22Rv1 (cell line): Measurements from ENCODE around the gene FAM193B.

Experiments
- H3K27ac ChIP-seq: fragments of 450-650 bp; 2 replicates; pipeline ENCODE4 v1.5.1; 2017
- CTCF ChIP-seq: fragments of 450-650 bp; IDR thresholded peaks from 2 replicates; pipeline ENCODE4 v1.5.1; 2017; ENCODE audit warnings: mild to moderate bottlenecking
- ZFX ChIP-seq: fragments of 450-650 bp; IDR thresholded peaks from 2 replicates; pipeline ENCODE4 v1.6.1; 2017; ENCODE audit warnings: antibody characterized with exemption, borderline replicate concordance

FAM193B gene

DNA sequence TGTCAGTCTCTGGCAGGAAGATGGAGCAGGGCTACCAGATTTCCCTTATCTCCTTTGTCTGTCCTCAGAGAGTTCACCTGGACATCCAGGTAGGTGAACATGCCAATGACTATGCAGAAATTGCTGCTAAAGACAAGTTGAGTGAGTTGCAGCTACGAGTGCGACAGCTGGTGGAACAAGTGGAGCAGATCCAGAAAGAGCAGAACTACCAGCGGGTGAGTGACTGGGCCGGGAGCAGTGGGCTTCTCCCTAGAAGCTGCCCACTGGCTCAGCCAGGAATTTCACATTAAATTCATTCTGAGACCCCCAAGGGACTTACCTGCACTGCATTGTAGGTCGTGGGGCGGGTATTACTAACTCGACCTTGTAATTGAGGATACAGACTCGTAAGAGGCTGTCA, 39.7 kb upstream of the FAM193B start:
- H3K27ac ChIP-seq, result no peak overlapping the region

DNA sequence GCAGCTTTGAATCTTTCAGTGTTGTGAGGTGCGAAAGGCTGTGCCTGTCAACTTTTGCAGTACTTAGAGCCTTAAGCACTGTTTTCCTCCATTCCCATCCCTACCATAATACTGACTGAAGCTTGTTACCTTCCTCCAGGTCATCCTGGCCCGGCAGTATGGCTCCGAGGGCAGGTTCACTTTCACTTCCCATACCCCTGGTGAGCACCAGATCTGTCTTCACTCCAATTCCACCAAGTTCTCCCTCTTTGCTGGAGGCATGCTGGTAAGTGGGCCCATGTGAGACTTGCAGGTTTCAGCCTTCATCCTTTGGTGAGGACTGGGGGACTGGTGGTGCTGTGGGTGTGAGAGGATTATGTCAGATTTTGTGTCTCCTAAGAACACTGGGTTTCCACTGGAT, 39.1 kb upstream of the FAM193B start:
- TF ChIP-seq ZFX (no peak), CTCF (no peak)
- no peak overlapping the region for H3K27ac ChIP-seq

More for the DNA sequence above, 39.7 kb upstream of the FAM193B start:
- no peak for TF ChIP-seq CTCF
- no peak for TF ChIP-seq ZFX

DNA sequence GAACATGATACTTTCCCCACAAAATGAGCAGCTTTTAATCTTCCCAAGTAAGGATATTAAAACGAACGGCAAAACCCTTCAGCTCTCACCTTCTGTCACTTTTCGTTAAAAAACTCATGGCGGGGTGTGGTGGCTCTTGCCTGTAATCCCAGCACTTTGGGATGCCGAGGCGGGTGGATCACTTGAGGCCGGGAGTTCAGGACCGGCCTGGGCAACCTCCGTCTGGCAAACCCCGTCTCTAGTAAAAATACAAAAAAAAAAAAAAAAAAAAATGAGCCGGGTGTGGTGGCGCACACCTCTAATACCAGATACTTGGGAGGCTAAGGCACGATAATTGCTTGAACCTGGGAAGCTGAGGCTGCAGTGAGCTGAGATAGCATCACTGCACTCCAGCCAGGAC, 38.5 kb upstream of the FAM193B start:
- H3K27ac ChIP-seq, result peak overlapping the region; percentile 64; the same call in 1 of the 2 replicates
- no peak for TF ChIP-seq CTCF
- no peak for TF ChIP-seq ZFX

- H3K27ac ChIP-seq, result peak within 1 kb of the TSS; percentile 64
- TF ChIP-seq CTCF (no peak), ZFX (no peak)
Observed at GRCh38 chr5:177592010-177592834, 37.9 kb upstream of the FAM193B start, which contains the start of gene TMED9. TMED9 (plus strand) TSS chr5:177592203; CDS start chr5:177592215, 12 bp downstream.

DNA sequence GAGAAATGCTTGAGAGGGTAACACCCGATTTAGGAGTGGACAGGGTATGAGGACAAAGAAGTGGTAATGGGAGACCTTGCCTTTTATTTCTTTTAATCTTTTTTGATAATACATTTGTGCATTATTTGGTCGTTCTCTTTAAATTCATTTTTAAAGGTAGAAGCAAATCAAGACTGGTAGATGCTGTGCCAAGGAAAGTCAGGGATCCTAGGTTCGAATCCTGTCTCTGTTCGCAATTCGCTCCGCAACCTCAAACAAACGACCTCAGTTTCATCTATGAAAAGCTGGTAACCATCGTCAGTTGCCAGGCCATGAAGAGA, 37.3 kb upstream of the FAM193B start:
- H3K27ac ChIP-seq, result peak overlapping the region; percentile 64; the same call in 1 of the 2 replicates
- TF ChIP-seq ZFX (no peak), CTCF (no peak)

GRCh38 chr5:177590406-177590805, 36.0 kb upstream of the FAM193B start:
- H3K27ac ChIP-seq, result no peak overlapping the region
- TF ChIP-seq CTCF, result no peak

- no peak for TF ChIP-seq CTCF
- TF ChIP-seq ZFX, result no peak
- H3K27ac ChIP-seq, result no peak overlapping the region
Observed at GRCh38 chr5:177588413-177588909, 34.1 kb upstream of the FAM193B start.
